OCI-LY7 (cell line): ENCODE data around the gene YPEL4.

ENCODE experiments used
- EZH2phosphoT487 ChIP-seq: fragments of 200-600 bp; sonication (generic); IDR thresholded peaks from 2 replicates; pipeline ENCODE4 v1.6.1; 2018; ENCODE audit warnings: low read depth, borderline replicate concordance, mild to moderate bottlenecking, mixed run types, antibody characterized with exemption, low read length, moderate library complexity, mixed read lengths
- TF ChIP-seq, protein P1 (sequence below): fragments of 200-600 bp; sonication (generic); conservative IDR thresholded peaks from 2 replicates; pipeline ENCODE4 v1.5.1; 2014; ENCODE audit warnings: mild to moderate bottlenecking, antibody characterized with exemption, low read length, moderate library complexity, mixed read lengths

- TF ChIP-seq, protein P1, sequence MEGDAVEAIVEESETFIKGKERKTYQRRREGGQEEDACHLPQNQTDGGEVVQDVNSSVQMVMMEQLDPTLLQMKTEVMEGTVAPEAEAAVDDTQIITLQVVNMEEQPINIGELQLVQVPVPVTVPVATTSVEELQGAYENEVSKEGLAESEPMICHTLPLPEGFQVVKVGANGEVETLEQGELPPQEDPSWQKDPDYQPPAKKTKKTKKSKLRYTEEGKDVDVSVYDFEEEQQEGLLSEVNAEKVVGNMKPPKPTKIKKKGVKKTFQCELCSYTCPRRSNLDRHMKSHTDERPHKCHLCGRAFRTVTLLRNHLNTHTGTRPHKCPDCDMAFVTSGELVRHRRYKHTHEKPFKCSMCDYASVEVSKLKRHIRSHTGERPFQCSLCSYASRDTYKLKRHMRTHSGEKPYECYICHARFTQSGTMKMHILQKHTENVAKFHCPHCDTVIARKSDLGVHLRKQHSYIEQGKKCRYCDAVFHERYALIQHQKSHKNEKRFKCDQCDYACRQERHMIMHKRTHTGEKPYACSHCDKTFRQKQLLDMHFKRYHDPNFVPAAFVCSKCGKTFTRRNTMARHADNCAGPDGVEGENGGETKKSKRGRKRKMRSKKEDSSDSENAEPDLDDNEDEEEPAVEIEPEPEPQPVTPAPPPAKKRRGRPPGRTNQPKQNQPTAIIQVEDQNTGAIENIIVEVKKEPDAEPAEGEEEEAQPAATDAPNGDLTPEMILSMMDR: no peak
- TF ChIP-seq EZH2phosphoT487: no peak
Measured at GRCh38 chr11:57647372-57647771, 2.3 kb downstream of the YPEL4 start.
